ENCODE data around the gene XPC.
"Not testable (repeated sequence)": the region's sequence is repeated elsewhere in the genome, so short reads cannot be mapped to it uniquely, and the experiment has no call there.

Gene XPC

DNA sequence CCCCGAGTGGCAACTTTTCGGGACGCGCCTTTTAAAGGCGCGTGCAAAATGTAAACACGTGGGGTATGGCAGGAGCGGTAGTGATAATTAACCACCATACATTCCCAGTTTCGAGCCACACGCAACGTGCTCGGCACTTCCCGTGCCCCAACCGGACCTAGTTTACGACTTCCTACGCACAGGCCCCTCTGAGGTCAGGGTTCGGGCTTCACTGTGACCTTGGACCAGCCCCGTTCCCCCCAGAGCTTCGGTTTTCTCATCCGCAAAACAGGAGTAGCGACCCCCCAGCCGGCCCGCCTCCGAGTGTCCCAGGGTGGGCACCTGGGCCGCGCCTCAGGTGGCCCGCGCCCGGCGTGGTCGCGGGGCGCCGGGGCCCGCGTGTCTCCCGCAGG, 54.2 kb downstream of the XPC start:
- in situ Hi-C loops (cut with HindIII; ENCODE audit: low sequenced_read_pairs), result no loop called here

DNA sequence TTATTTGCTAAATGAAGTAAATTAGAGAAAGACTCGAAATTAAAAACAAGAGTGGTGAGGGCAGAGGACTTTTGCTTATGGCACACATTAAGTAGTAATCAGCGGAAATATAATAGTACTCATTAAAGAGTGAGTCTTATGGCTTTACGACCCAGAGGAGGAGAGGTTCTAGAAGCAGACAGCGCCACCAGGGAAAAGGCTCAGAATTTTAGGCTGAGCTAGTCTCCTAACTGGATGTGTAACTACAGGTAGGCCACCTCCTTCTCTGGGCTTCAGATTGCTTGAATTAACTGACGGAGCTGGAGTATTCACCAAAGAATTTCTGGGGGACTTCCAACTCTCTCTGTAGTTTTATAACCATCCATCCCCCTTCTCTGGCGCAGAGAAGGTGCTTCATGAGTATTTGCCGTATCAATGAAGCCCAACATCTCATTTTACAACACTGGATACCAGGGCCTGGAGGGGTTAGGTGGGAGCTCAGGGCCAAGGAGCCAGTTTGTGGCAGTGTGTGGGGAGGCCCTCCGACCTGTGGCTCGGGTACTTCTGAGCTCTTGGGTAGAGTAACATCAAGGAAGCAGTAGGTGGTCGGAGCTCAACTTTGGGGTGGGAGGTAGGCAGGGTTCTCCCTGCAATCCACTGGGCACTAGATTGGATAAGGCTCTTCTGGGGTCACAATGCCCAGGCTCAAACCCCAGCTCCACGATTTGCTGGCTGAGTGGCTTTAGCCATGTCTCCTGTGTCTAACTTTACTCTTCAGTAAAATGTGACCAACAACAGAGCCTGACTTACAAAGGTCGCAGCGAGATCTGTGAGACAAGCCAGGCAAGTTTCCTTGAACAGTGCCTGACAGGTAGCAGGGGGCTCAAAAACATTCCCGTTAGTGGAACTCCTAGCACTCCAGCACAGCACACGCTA, 54.8 kb downstream of the XPC start:
- in situ Hi-C loops (cut with HindIII; ENCODE audit: low sequenced_read_pairs), result no loop called here

DNA sequence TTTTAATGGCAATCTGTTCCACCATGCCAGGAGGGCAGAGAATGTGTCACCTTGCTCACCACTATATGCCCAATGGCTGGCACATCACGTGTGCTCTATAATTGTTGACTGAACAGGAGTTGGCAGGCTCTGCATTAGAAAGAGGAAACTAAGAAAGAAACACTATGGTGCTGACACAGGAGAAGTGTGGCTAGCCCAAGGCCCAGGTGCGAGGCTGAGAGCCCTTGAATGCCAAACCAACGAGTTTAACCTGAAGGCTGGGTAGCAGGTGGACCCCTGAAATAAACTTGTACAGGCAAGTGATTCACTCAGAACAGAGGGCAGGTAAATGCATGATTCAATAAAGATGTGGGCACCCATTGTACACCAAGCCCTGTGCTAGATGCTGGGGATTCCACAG, 56.1 kb downstream of the XPC start:
- in situ Hi-C loops (cut with HindIII; ENCODE audit: low sequenced_read_pairs), result no loop called here

DNA sequence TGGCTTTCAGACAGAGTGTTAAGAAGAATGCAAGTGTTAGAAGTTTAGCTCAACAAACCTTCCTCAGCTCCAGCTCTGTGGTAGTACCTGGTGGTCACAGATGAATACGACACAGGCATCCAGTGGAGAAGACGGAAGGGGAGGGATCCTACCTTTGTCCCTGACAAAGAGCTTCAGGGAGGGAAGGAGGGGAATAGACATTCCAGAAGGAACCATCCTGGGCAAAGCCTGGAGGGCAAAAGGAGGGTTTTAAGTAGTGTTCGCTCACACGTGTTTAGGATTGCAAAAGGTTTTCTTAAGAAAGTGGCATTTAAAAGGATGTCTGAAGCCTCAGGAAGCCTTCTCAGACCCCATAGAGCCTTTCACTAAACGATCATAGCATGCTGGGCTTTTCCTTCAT, 56.5 kb downstream of the XPC start:
- in situ Hi-C loops (cut with HindIII; ENCODE audit: low sequenced_read_pairs), result no loop called here

DNA sequence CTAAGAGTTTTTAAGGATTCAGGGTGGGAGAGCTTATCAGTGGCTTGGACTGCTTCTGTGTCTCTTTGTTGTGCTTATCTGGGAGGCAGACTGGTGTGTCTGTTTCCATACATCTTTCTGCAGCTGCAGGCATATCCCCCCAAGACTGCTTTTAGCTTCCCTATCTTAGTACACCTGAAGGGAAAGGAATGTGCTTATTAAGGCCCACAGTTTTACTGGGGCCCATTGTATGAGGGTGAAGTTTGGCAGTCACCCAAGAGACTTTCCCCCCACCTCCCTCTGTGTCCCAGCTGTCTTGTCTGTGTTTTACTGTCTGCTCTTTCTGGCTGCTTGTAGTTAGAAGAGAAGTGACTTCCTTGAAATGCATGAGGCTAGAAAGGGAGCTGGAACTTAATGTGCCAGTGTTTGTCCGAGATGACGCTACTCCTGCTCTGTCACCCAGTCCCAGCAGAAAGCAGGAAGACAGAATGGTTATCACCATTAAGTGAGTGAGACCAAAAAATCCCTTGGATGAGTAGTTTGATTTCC, 57.4 kb downstream of the XPC start:
- in situ Hi-C loops (cut with HindIII; ENCODE audit: low sequenced_read_pairs), result not testable (repeated sequence)

DNA sequence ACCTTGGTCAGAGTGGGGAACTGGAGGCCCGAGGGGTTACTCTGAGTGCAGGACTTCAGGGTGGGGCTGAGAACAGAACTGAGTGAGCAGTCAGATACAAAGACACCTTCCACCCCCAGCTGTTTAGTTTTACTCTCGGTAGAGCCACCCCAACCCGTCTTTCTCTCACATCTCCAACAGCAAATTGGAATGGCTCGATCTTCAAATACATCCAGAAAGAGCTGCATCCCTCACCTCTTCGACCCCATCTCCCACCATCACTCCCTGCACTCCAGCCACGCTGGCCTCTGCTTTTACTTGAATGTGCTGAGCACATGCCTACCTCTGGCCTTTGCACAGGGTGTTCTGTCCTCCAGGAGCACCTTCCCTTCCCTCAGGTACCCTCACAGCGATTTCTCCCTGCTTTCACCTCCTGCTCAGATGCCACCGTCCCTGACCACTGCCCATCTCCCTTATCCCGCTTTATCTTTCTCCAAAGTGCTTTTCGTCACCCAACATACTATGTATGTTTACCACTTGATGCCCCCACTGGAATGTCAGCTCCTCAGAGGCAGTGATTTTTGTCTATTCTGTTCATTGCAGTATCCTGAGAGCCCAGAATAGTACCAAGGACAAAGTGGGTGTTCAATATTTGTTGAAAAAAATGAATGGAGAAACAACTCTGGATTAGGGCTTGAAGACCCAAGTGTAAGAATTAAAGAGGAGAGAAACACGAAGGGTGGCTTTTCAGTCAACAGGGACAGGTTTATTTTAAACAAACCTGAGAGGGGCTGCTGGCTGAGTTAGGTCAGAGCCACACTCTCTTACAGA, 58.1 kb downstream of the XPC start:
- in situ Hi-C loops (cut with HindIII; ENCODE audit: low sequenced_read_pairs), result no loop called here

DNA sequence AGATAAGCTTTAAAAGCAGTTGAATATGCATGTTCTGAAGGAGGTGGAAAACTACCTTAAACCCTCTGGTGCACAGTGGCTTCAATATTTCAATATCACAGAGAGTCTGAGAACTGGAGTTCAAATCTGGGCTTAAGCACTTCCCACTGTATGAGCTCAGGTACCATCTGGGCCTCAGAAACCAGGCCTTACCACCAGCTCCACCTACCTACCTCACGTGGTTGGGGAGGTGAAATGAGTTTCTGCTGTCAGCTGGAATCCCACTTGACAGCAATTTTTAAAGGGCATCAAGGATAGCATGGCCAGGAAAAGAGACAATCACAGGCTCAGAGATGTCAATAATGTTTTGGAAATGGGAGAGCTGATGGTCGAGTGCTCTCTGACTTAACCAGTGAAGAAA, 58.8 kb downstream of the XPC start:
- in situ Hi-C loops (cut with HindIII; ENCODE audit: low sequenced_read_pairs), result no loop called here

DNA sequence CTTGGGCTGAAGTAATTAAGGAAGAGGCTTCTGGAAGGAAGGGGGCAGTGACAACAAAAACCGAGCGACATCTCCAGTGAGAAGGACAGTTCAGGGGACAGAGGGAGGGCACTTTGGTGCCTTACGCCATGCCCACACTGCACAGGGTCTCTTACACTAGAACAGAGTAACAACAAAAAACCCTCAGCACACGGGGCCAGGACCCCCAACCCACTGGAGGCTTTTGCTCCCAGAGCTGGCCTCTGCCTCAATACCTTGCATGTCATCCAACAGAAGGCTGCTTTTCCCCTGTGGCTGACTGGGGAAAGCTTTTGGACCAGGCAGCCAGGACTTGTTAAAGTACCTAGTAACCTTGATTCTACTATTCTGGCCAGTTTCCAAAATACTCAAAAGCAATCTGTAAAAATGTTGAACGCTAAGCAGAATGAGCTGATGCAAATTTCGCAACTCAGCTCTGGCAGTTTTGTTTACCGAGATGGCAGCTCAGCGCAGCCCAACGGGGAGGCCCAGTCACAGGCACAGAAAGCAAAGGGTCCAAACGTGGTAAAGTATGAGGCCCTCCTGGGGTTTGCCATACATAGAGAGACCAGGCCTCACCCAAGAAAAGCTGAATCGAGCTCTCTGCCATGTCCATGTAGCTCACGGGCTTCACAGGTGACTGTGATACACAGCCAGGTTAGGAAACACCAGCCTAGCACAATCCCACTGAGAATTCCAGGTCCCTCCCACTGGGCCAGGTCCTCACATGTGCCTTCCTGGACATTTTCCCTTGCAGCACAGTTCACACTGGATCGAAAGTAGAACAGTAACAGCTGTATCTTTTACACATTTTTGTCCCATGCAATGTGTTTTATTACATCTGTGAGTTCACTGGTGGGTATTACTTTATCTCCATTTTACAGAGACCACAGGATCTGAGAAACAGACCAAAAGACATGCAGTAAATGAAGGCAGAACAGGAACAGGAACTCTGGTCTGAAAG, 59.7 kb downstream of the XPC start:
- in situ Hi-C loops (cut with HindIII; ENCODE audit: low sequenced_read_pairs), result no loop called here

DNA sequence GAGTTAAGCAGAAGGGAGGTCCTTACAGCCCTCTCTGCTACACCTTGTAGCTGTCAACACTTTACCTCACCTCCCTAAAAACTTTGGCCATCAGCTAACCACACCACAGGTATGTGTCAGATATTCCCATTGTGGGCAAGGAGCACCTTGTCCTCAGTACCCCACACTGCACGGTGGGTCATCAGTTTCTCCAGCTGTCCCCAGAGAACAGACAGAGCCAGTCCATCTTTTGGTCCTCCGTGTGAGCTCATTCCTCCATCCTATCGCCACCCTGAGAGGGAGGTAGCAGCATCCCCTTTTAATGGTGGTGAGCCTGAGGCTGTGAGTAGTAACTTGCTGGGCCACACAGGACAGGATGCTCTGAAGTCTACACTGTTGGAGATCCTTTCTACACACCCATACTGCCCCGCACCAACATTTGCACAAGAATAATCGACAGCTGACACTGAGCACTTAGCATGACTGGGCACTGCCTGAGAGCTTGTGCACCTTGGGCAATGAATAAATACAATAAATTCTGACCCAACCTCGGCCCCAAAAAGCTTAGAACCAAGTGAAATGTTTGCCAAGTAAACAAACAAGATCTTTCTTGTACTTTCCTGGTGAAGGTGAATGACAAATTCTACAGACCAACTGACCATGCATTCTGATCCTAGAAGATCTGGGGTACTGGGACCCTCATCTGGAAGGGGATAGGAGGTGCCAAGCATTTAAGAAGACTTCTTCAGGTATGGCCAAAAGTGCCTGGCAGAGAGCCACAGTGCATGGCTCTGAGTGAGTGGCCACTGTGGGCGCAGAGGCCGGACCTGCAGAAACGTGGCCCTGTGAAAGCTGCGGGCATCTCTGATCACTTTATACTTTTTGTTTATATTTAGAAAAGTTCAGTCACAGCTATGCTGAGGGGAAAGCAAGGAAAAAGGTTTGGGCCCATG, 60.7 kb downstream of the XPC start:
- in situ Hi-C loops (cut with HindIII; ENCODE audit: low sequenced_read_pairs), result no loop called here

DNA sequence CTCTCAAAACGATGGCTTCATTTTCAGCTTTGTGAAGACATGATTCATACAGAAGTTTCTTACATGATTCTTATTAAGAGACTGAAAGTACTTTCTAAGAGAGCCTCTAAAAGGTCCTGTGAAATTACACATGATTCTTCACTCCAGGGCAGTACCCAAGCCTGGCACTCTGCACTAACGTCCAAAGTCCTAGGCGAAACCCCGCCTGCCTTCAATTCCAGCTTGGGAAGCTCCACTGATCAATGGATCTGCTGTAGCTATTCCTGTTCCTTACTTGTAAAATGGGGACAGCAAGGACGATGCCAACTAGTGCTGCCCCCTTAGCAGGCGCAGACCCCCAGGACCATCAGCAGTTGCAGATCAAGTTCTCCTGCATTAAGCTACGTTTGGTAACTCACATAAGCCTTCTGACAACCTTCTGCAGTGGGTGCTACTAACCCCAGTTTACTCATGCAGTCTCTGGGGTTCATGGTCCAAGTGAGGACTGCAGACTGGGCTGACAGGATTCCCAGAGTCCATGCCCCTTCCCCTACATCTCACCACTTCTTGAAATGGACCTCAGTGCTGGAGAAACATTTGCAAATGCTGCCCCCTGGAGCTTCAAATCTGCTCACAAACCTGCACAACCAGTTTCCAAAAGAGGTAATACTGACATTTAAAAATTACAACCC, 64.3 kb downstream of the XPC start:
- in situ Hi-C loops (cut with HindIII; ENCODE audit: low sequenced_read_pairs), result no loop called here

DNA sequence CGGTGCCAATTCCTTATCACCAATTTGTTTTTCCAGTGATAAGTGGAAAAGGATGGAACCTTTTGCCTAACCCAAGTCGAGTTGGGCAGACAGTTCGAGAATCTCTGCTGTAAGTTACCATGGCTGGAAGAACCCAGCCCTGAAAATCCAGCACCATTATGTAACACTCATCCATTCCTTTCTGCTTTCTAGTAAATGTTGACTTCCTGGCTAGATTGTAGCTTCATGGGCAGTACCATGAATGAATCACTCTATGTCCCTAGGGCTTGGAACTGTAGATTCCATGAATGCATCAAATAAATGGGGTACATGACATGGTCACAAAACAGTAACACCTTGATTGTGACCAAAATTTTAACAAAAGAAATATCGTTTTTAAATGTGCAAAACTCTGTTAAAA, 67.7 kb downstream of the XPC start:
- in situ Hi-C loops (cut with HindIII; ENCODE audit: low sequenced_read_pairs), result no loop called here

DNA sequence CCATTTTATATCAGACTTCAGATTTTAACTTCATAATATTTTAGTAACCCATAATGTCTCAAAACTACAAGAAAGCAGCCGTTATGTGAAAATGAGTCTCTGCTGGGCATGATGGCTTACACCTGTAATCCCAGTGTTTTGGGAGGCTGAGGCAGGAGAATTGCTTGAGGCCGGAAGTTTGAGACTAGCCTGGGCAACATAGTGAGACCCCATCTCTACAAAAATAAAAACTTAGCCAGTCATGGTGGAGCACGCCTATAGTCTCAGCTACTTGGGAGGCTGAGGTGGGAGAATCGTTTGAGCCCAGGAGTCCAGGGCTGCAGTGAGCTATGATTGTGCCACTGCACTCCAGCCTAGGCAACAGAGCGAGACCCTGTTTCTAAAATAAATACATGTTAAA, 68.6 kb downstream of the XPC start:
- in situ Hi-C loops (cut with HindIII; ENCODE audit: low sequenced_read_pairs), result not testable (repeated sequence)

DNA sequence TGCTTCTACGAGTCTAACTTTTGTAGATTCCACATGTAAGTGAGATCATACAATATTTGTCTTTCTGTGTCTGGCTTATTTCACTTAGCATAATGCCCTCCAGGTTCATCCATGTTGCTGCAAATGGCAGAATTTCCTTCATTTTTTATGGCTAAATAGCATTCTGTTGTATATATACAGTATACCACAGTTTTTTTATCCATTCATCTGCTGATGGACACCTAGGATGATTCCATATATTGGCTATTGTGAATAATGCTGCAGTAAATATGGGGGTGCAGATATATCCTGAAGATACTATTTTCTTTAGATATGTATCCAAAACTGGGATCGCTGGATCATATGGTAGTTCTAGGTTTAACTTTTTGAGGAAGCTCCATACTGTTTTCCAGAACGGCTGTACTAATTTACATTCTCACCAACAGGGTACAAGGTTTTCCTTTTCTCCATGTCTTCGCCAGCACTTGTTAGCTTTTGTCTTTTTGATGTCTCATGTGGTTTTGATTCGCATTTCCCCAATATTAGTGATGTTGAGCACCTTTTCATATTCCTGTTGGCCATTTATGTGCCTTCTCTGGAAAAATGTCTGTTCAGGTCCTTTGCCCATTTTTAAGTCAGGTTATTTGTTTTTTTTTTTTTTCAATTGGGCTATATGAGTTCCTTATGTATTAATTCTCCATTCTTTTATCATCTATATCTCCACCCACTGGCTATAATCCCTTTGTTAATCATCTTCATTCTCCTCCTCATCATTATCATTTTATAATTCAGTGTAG, 80.6 kb downstream of the XPC start:
- in situ Hi-C loops (cut with HindIII; ENCODE audit: low sequenced_read_pairs), result no loop called here

DNA sequence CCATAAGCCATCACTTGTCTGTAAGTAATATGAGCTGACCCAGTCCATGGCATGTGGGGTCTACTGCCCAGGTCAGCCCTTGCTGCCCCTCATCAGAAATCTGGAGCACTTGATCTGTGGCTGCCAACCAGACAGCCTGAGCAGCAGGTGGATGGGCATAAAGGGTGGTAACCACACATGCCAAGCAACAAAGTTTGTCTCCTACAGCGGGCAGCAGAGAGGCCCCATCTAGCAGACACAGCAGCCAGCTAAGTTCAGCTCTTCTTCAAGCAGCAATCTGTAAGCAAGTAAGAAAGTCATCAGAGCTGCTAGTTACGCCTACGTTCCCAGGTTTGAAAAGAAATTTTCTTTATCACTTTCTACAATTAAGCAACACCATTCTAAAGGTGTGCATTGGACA, 81.7 kb downstream of the XPC start:
- in situ Hi-C loops (cut with HindIII; ENCODE audit: low sequenced_read_pairs), result no loop called here

All from endothelial cell of hepatic sinusoid (primary cell).